Measurements from ENCODE around the gene RRAS2. TPM values are rescaled to one million over a fixed set of nuclear protein-coding genes. Genes with fewer than 3 reads are reported as not detected.

RRAS2 gene
- total RNA-seq, 2 experiments from 2014 or later, result 0.60 TPM; not detected in 1

GRCh38 chr11:14342906-14343305 is 16.1 kb downstream of the RRAS2 start:
- intact Hi-C loops (cut with micrococcal nuclease; ENCODE audit: unreplicated experiment), result no loop called here
- Histone ChIP-seq H3K9me2 (ENCODE audit: insufficient read depth, low read length) (no peaks in the 10 kb centered on the region), H3K9me3 (ENCODE audit: low read length) (no peaks in the 10 kb centered on the region), H3K36me3 (ENCODE audit: insufficient read depth, low read length) (no peaks in the 10 kb centered on the region), H3K4me3 (ENCODE audit: low read depth, low read length, poor library complexity, severe bottlenecking) (no peak overlapping the region), H3K4me2 (ENCODE audit: low read length) (no peak overlapping the region), H3K27ac (ENCODE audit: low read depth, low read length, poor library complexity, severe bottlenecking) (no peak overlapping the region), H4K20me1 (ENCODE audit: insufficient read depth, low read length) (no peaks in the 10 kb centered on the region), H3K4me1 (ENCODE audit: insufficient read depth, low read length, poor library complexity, severe bottlenecking) (no peaks in the 10 kb centered on the region), H3K79me2 (ENCODE audit: insufficient read depth, low read depth, low read length) (no peaks in the 10 kb centered on the region), H2AFZ (ENCODE audit: low read length) (no peak overlapping the region)
- no TSS peak for BruUV-seq (replicated peaks)
- ChIA-PET CTCF (ENCODE audit: unreplicated experiment) (no interaction called here), POLR2A (no interaction called here)
- no peak for TF ChIP-seq CTCF (conservative IDR thresholded peaks at IDR 0.05; ENCODE audit: low read length)
- no peak for TF ChIP-seq EZH2phosphoT487 (IDR thresholded peaks at IDR 0.05; ENCODE audit: borderline replicate concordance, low read depth, low read length)
- DNase-seq (ENCODE audit: low spot score), result no peak

- H3K4me3 ChIP-seq (ENCODE audit: low read depth, low read length, poor library complexity, severe bottlenecking), result no peak overlapping the region
- no peaks in the 10 kb centered on the region for H3K79me2 ChIP-seq (ENCODE audit: insufficient read depth, low read depth, low read length)
Measured at GRCh38 chr11:14341968-14342367, 17.0 kb downstream of the RRAS2 start.

More at GRCh38 chr11:14341968-14342367, 17.0 kb downstream of the RRAS2 start:
- Histone ChIP-seq H4K20me1 (ENCODE audit: insufficient read depth, low read length) (no peaks in the 10 kb centered on the region), H3K4me1 (ENCODE audit: insufficient read depth, low read length, poor library complexity, severe bottlenecking) (no peaks in the 10 kb centered on the region), H2AFZ (ENCODE audit: low read length) (no peak overlapping the region), H3K4me2 (ENCODE audit: low read length) (no peak overlapping the region), H3K9me3 (ENCODE audit: low read length) (no peaks in the 10 kb centered on the region), H3K27ac (ENCODE audit: low read depth, low read length, poor library complexity, severe bottlenecking) (no peak overlapping the region), H3K36me3 (ENCODE audit: insufficient read depth, low read length) (no peaks in the 10 kb centered on the region), H3K9me2 (ENCODE audit: insufficient read depth, low read length) (no peaks in the 10 kb centered on the region)
- ChIA-PET CTCF (ENCODE audit: unreplicated experiment) (no interaction called here), POLR2A (interaction anchor here (1.2 kb wide), 1 partner anchor 9 kb away, joined by 4 read pairs; no protein-coding TSS in a partner anchor)
- no peak for TF ChIP-seq CTCF (conservative IDR thresholded peaks at IDR 0.05; ENCODE audit: low read length)
- TF ChIP-seq EZH2phosphoT487 (IDR thresholded peaks at IDR 0.05; ENCODE audit: borderline replicate concordance, low read depth, low read length), result no peak
- no TSS peak for BruUV-seq (replicated peaks)
- no peak for DNase-seq (ENCODE audit: low spot score)
- intact Hi-C loops (cut with micrococcal nuclease; ENCODE audit: unreplicated experiment), result no loop called here
